ENCODE results near the gene ARHGAP33. TPM values are rescaled to one million over a fixed set of nuclear protein-coding genes. Genes with fewer than 3 reads are reported as not detected.

ARHGAP33 gene
- total RNA-seq, 1 experiment from 2014 or later = 39.6 TPM

GRCh38 chr19:35811317-35812219, 36.2 kb downstream of the ARHGAP33 start:
- no peak for TF ChIP-seq CTCF (conservative IDR thresholded peaks at IDR 0.05; ENCODE audit: low read depth, low read length)
- TF ChIP-seq EZH2 (IDR thresholded peaks at IDR 0.05; ENCODE audit: borderline replicate concordance, low read depth, low read length, poor library complexity, severe bottlenecking) = no peak
- H3K9me3 ChIP-seq (ENCODE audit: low read depth, low read length, poor library complexity, severe bottlenecking) = no peaks in the 10 kb centered on the region
- CTCF ChIA-PET = no interaction called here
- H3K36me3 ChIP-seq (ENCODE audit: insufficient read depth, low read length, poor library complexity, severe bottlenecking) = no peaks in the 10 kb centered on the region
- no peak for DNase-seq (ENCODE audit: low spot score)
- no peaks in the 10 kb centered on the region for H3K27me3 ChIP-seq (replicated peaks; ENCODE audit: insufficient read depth, low read depth, low read length, poor library complexity)
- H3K27ac ChIP-seq (ENCODE audit: low read depth, low read length, poor library complexity, severe bottlenecking) = no peak overlapping the region
- H3K4me3 ChIP-seq (ENCODE audit: low read depth, low read length, poor library complexity, severe bottlenecking) = no peak overlapping the region
- POLR2A ChIA-PET (ENCODE audit: low non-redundant PET) = no interaction called here
- H3K4me1 ChIP-seq (ENCODE audit: insufficient read depth, low read length, poor library complexity, severe bottlenecking) = no peaks in the 10 kb centered on the region
- BruUV-seq (replicated peaks) = no TSS peak
- intact Hi-C loops (cut with micrococcal nuclease; ENCODE audit: unreplicated experiment) = no loop called here

DNA sequence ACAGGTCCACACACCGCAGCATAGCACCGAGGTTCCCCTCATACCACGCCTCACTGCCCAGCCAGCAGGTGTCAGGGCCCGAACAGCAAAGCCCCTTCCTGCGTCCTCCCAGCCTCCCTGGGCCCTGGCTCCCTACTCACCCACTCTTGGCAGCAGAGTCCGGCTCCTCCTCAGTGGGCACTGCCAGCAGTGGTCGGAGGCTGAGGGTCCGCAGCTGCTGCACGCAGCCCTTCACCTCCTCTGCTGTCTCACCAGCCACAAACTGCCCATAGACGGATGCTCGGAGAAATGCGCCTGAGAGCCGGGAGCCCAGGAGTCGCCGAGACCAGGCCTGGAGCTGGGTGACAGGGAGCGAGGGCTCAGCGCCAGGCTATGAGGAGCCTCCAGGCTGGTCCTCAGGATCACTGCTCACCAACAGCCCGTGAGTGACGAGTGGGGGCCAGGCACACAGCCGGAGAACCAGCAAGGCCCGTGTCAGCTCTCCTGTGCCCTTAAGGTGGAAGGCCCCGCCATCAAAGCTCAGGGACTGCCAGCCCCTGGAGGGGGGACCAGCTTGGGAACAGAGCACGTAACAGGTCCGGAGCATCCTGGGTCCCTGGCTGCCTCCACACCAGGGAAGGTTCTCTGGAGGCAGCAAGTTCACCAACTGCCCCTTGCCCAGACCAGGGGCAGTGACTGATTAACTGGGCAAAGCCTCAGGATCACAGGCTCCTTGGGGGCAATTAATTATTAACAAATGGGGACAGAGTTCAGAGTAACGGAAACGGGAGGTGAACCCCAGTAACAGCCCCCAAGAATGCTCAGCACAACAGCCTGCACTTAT, 37.1 kb downstream of the ARHGAP33 start, which contains the start of gene PRODH2:
Gene PRODH2 (minus strand): TSS at position 626 of the 823 bp plus-strand sequence. CDS start 40 bp downstream, at position 586.
- CTCF ChIA-PET = no interaction called here
- Histone ChIP-seq H3K36me3 (ENCODE audit: insufficient read depth, low read length, poor library complexity, severe bottlenecking) (no peaks in the 10 kb centered on the region), H3K9me3 (ENCODE audit: low read depth, low read length, poor library complexity, severe bottlenecking) (no peaks in the 10 kb centered on the region), H3K4me1 (ENCODE audit: insufficient read depth, low read length, poor library complexity, severe bottlenecking) (no peaks in the 10 kb centered on the region), H3K4me3 (ENCODE audit: low read depth, low read length, poor library complexity, severe bottlenecking) (no peak within 1 kb of the TSS), H3K27ac (ENCODE audit: low read depth, low read length, poor library complexity, severe bottlenecking) (no peak within 1 kb of the TSS), H3K27me3 (replicated peaks; ENCODE audit: insufficient read depth, low read depth, low read length, poor library complexity) (no peaks in the 10 kb centered on the region)
- intact Hi-C loops (cut with micrococcal nuclease; ENCODE audit: unreplicated experiment) = no loop called here
- BruUV-seq (replicated peaks) = no TSS peak
- no peak for DNase-seq (ENCODE audit: low spot score)
- POLR2A ChIA-PET (ENCODE audit: low non-redundant PET) = no interaction called here
- no peak for TF ChIP-seq CTCF (conservative IDR thresholded peaks at IDR 0.05; ENCODE audit: low read depth, low read length)
- no peak for TF ChIP-seq EZH2 (IDR thresholded peaks at IDR 0.05; ENCODE audit: borderline replicate concordance, low read depth, low read length, poor library complexity, severe bottlenecking)

DNA sequence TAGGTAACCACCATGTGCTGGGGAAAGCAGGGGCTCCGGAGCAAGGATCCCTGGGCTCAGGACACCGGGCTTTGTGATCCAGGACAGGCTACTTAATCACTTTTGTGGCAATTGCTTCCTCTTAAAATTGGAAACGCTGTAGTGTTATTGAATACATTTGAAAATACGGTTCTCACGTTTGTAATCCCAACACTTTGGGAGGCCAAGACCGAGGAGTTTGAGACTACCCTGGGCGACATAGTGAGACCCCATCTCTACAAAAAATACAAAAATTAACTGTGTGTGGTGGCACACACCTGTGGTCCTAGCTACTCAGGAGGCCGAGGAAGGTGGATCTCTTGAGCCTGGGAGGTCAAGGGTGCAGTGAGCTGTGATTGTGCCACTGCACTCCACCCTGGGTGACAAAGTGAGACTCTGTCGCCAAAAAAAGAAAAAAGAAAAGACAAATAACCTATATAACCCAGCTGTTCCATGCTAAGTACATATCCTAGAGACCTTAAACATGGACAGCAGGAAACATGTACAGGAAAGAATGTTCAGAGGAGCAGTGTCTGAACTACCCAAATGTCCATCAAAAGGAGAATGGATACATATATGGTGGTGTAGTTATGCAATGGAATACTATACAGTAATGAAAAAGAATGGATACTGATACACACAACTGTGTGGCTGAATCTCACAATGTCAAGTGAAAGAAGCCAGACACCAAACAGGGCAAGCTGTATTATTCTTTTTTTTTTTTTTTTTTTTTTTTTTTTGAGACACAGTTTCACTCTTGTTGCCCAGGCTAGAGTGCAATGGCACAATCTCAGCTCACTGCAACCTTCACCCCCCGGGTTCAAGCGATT, 37.9 kb downstream of the ARHGAP33 start:
- no peaks in the 10 kb centered on the region for H3K9me3 ChIP-seq (ENCODE audit: low read depth, low read length, poor library complexity, severe bottlenecking)
- ChIA-PET POLR2A (ENCODE audit: low non-redundant PET) (no interaction called here), CTCF (no interaction called here)
- TF ChIP-seq CTCF (conservative IDR thresholded peaks at IDR 0.05; ENCODE audit: low read depth, low read length) (no peak), EZH2 (IDR thresholded peaks at IDR 0.05; ENCODE audit: borderline replicate concordance, low read depth, low read length, poor library complexity, severe bottlenecking) (no peak)
- intact Hi-C loops (cut with micrococcal nuclease; ENCODE audit: unreplicated experiment) = no loop called here
- no peak overlapping the region for H3K4me3 ChIP-seq (ENCODE audit: low read depth, low read length, poor library complexity, severe bottlenecking)
- no peak for DNase-seq (ENCODE audit: low spot score)
- H3K27me3 ChIP-seq (replicated peaks; ENCODE audit: insufficient read depth, low read depth, low read length, poor library complexity) = no peaks in the 10 kb centered on the region
- H3K4me1 ChIP-seq (ENCODE audit: insufficient read depth, low read length, poor library complexity, severe bottlenecking) = no peaks in the 10 kb centered on the region
- BruUV-seq (replicated peaks) = no TSS peak
- H3K27ac ChIP-seq (ENCODE audit: low read depth, low read length, poor library complexity, severe bottlenecking) = no peak overlapping the region
- H3K36me3 ChIP-seq (ENCODE audit: insufficient read depth, low read length, poor library complexity, severe bottlenecking) = no peaks in the 10 kb centered on the region

All from A673 (cell line).